SU-DHL-6 (cell line): ENCODE results near the gene COBL.

Experiments used
- H2AFZ ChIP-seq: fragments of 200-600 bp; sonication (generic); 2 replicates; pipeline ENCODE4 v1.6.1; 2014; ENCODE audit warnings: low read depth, mild to moderate bottlenecking, moderate library complexity, mixed read lengths, antibody characterized with exemption, low read length; ENCODE audit not compliant: severe bottlenecking
- H3F3A ChIP-seq: fragments of 200-600 bp; shearing (Covaris generic); 2 replicates; pipeline ENCODE4 v1.6.0; 2016; ENCODE audit warnings: antibody characterized with exemption, mild to moderate bottlenecking; ENCODE audit not compliant: insufficient read depth
- H3K27ac ChIP-seq: fragments of 200-600 bp; sonication (generic); 2 replicates; pipeline ENCODE4 v1.5.1; 2016; ENCODE audit warnings: low read depth, mild to moderate bottlenecking, low read length, moderate library complexity, mixed read lengths
- H3K27me3 ChIP-seq: fragments of 200-600 bp; sonication (generic), shearing (Covaris generic); 2 replicates; pipeline ENCODE4 v1.6.0; 2014; ENCODE audit warnings: mild to moderate bottlenecking, low read length
- H3K36me3 ChIP-seq: fragments of 200-600 bp; sonication (generic); 2 replicates; pipeline ENCODE4 v1.6.1; 2014; ENCODE audit warnings: mild to moderate bottlenecking, low read length, mixed read lengths
- H3K4me2 ChIP-seq: fragments of 300-600, 200-600 bp; shearing (Covaris generic), sonication (generic); 2 replicates; pipeline ENCODE4 v1.6.0; 2014; ENCODE audit warnings: low read length, low read depth, mild to moderate bottlenecking; ENCODE audit not compliant: poor library complexity, severe bottlenecking
- H3K4me3 ChIP-seq: fragments of 200-600 bp; sonication (generic); 2 replicates; pipeline ENCODE4 v1.5.1; 2014; ENCODE audit warnings: antibody characterized with exemption, low read length, mild to moderate bottlenecking, mixed read lengths; ENCODE audit not compliant: insufficient read depth, poor library complexity, severe bottlenecking
- H3K79me2 ChIP-seq: fragments of 200-600 bp; sonication (generic); 2 replicates; pipeline ENCODE4 v1.6.1; 2014; ENCODE audit warnings: mild to moderate bottlenecking, low read length, moderate library complexity; ENCODE audit not compliant: insufficient read depth
- H3K9ac ChIP-seq: fragments of 200-600 bp; sonication (generic); 2 replicates; pipeline ENCODE4 v1.7.0; 2014; ENCODE audit warnings: mild to moderate bottlenecking, low read length
- H3K9me2 ChIP-seq: fragments of 200-600 bp; sonication (generic); replicated peaks from 2 replicates; pipeline ENCODE4 v1.6.1; 2014; ENCODE audit warnings: low read length; ENCODE audit not compliant: insufficient read depth
- H3K9me3 ChIP-seq: fragments of 200-600 bp; sonication (generic); 2 replicates; pipeline ENCODE4 v1.6.1; 2014; ENCODE audit warnings: low read length, mixed read lengths; ENCODE audit not compliant: insufficient read depth
- H4K20me1 ChIP-seq: fragments of 200-600 bp; sonication (generic); 2 replicates; pipeline ENCODE4 v1.6.1; 2014; ENCODE audit warnings: low read depth, mild to moderate bottlenecking, antibody characterized with exemption, low read length, moderate library complexity, mixed read lengths
- EZH2phosphoT487 ChIP-seq: fragments of 200-600 bp; sonication (generic), shearing (Covaris generic); conservative IDR thresholded peaks from 2 replicates; pipeline ENCODE4 v1.6.1; 2018; ENCODE audit warnings: mild to moderate bottlenecking, antibody characterized with exemption, low read length, moderate library complexity, mixed read lengths
- TF ChIP-seq, protein P1 (sequence below): fragments of 200-600 bp; sonication (generic); IDR thresholded peaks from one replicate; pipeline ENCODE4 v1.5.1; 2017; ENCODE audit warnings: antibody characterized with exemption, mild to moderate bottlenecking, low read length, moderate library complexity; ENCODE audit not compliant: insufficient read depth, poor library complexity, severe bottlenecking

The COBL gene

DNA sequence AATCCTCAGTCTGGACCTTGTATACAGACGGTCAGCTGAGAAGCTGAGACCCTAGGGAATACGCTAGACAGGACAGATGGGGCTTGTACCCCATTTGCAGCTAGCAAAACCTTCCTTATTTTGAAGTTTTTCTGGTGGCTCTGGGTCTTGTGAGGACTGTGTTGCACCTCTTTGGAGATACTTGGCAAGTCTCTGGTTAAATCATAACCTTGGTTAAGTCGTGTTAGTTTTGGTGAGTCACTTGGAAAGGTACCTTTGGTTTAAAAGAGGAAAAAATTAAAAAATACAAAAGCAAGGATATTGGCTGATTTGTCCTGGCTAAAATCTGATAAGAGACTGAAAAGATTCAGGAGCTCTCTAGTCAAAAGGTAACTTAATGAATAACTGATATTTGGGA is 140.6 kb downstream of the COBL start:
- H3K9ac ChIP-seq, result no peak overlapping the region
- no peak overlapping the region for H3K27ac ChIP-seq
- TF ChIP-seq EZH2phosphoT487, result no peak
- TF ChIP-seq, protein P1, sequence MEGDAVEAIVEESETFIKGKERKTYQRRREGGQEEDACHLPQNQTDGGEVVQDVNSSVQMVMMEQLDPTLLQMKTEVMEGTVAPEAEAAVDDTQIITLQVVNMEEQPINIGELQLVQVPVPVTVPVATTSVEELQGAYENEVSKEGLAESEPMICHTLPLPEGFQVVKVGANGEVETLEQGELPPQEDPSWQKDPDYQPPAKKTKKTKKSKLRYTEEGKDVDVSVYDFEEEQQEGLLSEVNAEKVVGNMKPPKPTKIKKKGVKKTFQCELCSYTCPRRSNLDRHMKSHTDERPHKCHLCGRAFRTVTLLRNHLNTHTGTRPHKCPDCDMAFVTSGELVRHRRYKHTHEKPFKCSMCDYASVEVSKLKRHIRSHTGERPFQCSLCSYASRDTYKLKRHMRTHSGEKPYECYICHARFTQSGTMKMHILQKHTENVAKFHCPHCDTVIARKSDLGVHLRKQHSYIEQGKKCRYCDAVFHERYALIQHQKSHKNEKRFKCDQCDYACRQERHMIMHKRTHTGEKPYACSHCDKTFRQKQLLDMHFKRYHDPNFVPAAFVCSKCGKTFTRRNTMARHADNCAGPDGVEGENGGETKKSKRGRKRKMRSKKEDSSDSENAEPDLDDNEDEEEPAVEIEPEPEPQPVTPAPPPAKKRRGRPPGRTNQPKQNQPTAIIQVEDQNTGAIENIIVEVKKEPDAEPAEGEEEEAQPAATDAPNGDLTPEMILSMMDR, result no peak
- no peak overlapping the region for H3K4me2 ChIP-seq
- H3K36me3 ChIP-seq, result no peaks in the 10 kb centered on the region
- no peaks in the 10 kb centered on the region for H3K9me3 ChIP-seq
- no peaks in the 10 kb centered on the region for H3K27me3 ChIP-seq
- no peak overlapping the region for H2AFZ ChIP-seq
- no peaks in the 10 kb centered on the region for H3K9me2 ChIP-seq
- H3K79me2 ChIP-seq, result no peaks in the 10 kb centered on the region
- no peaks in the 10 kb centered on the region for H3F3A ChIP-seq
- H4K20me1 ChIP-seq, result no peaks in the 10 kb centered on the region
- H3K4me3 ChIP-seq, result no peak overlapping the region

DNA sequence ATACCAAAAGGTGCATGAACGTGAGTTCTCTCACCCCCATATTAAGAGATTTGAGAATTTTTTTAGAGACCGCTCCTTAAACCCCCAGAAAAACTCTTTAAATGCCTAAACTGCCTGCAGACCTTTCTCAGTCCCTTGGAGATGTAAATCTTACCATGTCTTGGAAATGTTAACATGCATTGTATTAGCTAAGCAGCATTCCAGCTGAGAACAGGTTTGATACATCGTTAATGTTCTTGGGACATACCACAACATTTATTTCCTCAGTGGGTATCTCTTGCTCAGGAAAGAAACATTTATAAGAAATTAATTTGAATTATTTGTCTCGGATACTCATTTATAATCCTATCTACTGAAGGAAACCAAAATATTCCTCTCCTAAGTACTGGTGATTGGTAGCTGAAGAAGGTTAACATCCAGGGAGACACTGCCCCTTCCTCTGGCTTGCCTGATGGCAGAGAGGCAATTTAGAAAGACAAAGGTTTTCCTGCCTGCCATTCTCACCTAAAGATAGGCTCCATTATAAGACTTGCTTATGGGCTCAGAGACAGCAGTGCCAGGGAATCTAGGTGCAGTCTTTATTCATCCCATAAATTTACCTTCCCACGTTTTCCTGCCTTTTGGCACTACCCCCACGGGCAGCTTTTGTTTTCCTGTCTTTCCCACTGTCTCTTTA is 141.2 kb downstream of the COBL start:
- Histone ChIP-seq H3K4me2 (no peak overlapping the region), H3K27me3 (no peaks in the 10 kb centered on the region), H4K20me1 (no peaks in the 10 kb centered on the region), H3K9ac (no peak overlapping the region), H2AFZ (no peak overlapping the region), H3K27ac (no peak overlapping the region), H3K9me2 (no peaks in the 10 kb centered on the region), H3K36me3 (no peaks in the 10 kb centered on the region), H3K4me3 (no peak overlapping the region), H3F3A (no peaks in the 10 kb centered on the region), H3K79me2 (no peaks in the 10 kb centered on the region), H3K9me3 (no peaks in the 10 kb centered on the region)
- TF ChIP-seq, protein P1, result no peak
- no peak for TF ChIP-seq EZH2phosphoT487

DNA sequence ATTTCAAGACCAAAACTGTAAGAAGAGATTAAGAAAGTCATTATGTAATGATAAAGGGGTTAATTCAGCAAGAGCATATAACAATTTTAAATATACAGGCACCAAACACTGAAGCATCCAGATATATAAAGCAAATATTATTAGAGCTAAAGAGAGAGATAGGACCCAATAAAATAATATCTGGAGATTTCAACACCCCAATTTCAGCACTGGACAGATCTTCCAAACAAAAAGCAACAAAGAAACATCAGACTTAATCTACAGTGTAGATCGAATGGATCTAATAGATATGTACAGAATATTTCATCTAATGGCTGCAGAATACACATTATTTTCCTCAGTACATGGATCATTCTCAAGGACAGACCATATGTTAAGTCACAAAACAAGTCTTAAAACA is 151.3 kb downstream of the COBL start:
- Histone ChIP-seq H3K9me2 (no peaks in the 10 kb centered on the region), H4K20me1 (no peaks in the 10 kb centered on the region), H3K27me3 (no peaks in the 10 kb centered on the region), H3K9ac (no peak overlapping the region), H3F3A (no peaks in the 10 kb centered on the region), H3K4me3 (no peak overlapping the region), H3K27ac (no peak overlapping the region), H3K36me3 (no peaks in the 10 kb centered on the region), H3K4me2 (no peak overlapping the region), H3K9me3 (no peaks in the 10 kb centered on the region), H2AFZ (no peak overlapping the region), H3K79me2 (no peaks in the 10 kb centered on the region)
- TF ChIP-seq EZH2phosphoT487, result no peak
- TF ChIP-seq, protein P1, result no peak
